ENCODE results near the gene WDR62. TPM values are rescaled to one million over a fixed set of nuclear protein-coding genes. Genes with fewer than 3 reads are reported as not detected.
A peak's percentile ranks its signal among the peaks of the same experiment; 100 is the strongest.
"Not testable (repeated sequence)": the region's sequence is repeated elsewhere in the genome, so short reads cannot be mapped to it uniquely, and the experiment has no call there.

WDR62 gene
- polyA plus RNA-seq, 1 experiment: 5.3 TPM

DNA sequence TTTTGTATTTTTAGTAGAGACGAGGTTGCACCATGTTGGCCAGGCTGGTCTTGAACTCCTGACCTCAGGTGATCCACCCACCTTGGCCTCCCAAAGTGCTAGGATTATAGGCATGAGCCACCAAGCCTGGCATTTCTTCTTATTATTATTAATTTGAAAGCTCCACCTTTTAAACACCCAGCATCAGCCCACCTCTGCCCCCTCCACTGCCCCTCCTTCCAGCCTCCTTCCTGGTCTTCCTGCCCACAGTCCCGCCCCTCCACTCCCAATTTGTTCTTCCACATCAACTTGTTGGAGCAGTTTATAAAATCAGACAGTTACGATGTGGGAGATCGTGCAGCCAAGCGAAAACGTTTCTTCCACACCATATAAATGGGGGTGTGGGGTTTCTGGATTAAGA lies 14.2 kb upstream of the WDR62 start:
- peaks cover 1% of the 10 kb centered on the region for H3K36me3 ChIP-seq (ENCODE audit: control insufficient read depth, insufficient read depth, low read length)
- CTCF ChIA-PET: no interaction called here
- H3K4me3 ChIP-seq (ENCODE audit: low read depth, low read length): no peak overlapping the region
- no peaks in the 10 kb centered on the region for H3K27me3 ChIP-seq (ENCODE audit: control insufficient read depth, insufficient read depth, low read length)
- no peak for TF ChIP-seq CTCF (IDR thresholded peaks at IDR 0.05; ENCODE audit: insufficient read depth, low read depth, low read length)
- POLR2A ChIA-PET: no interaction called here
- DNase-seq (ENCODE audit: low read depth): no peak

- not testable (repeated sequence) for H3K27me3 ChIP-seq (ENCODE audit: control insufficient read depth, insufficient read depth, low read length); H3K36me3 ChIP-seq (ENCODE audit: control insufficient read depth, insufficient read depth, low read length); DNase-seq (ENCODE audit: low read depth); H3K4me3 ChIP-seq (ENCODE audit: low read depth, low read length)
- CTCF ChIA-PET: interaction anchor here (1.3 kb wide), 1 partner anchor 87 kb away, joined by 4 read pairs; no protein-coding TSS in a partner anchor
- POLR2A ChIA-PET: interaction anchor here (1.1 kb wide), 1 partner anchor 27 kb away, joined by 12 read pairs; the partner anchor contains the start of gene ALKBH6
Measured at GRCh38 chr19:36041092-36041491, 13.6 kb upstream of the WDR62 start.

- H3K27me3 ChIP-seq (ENCODE audit: control insufficient read depth, insufficient read depth, low read length): no peaks in the 10 kb centered on the region
- ChIA-PET POLR2A (interaction anchor here (1.1 kb wide), 1 partner anchor 28 kb away, joined by 12 read pairs; the partner anchor contains the start of gene ALKBH6), CTCF (interaction anchor here (0.7 to 1.3 kb wide), 5 partner anchors 9 to 86 kb away, joined by 3 to 7 read pairs (median 3); partner anchors contain the start of genes CLIP3 and THAP8)
- DNase-seq (ENCODE audit: low read depth): peak; percentile 71
- peaks cover 1% of the 10 kb centered on the region for H3K36me3 ChIP-seq (ENCODE audit: control insufficient read depth, insufficient read depth, low read length)
- TF ChIP-seq CTCF (IDR thresholded peaks at IDR 0.05; ENCODE audit: insufficient read depth, low read depth, low read length): no peak
- H3K4me3 ChIP-seq (ENCODE audit: low read depth, low read length): no peak overlapping the region
Measured at GRCh38 chr19:36041831-36042230, 12.9 kb upstream of the WDR62 start.

DNA sequence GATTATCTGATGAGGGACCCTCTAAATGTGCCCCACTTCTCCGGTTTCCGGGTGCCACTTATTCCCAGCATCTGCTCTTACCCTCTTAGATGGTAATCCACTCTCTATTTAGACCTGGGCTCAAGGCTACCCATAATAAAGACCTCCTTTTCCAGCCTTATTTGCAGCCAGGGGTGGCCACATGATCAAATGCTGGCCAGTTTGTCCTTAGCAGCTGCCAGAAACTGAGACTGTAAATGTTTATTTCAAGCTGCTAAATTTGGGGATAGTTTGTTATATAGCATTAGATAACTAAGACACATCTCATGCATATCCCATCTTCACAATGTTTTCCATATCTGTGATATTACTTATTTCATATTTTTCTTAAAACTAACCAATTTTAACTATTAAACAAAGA lies 10.7 kb upstream of the WDR62 start:
- no peak overlapping the region for H3K4me3 ChIP-seq (ENCODE audit: low read depth, low read length)
- no peak for DNase-seq (ENCODE audit: low read depth)
- CTCF ChIA-PET: interaction anchor here (1.1 kb wide), 1 partner anchor 84 kb away, joined by 3 read pairs; no protein-coding TSS in a partner anchor
- H3K27me3 ChIP-seq (ENCODE audit: control insufficient read depth, insufficient read depth, low read length): no peaks in the 10 kb centered on the region
- no peak for TF ChIP-seq CTCF (IDR thresholded peaks at IDR 0.05; ENCODE audit: insufficient read depth, low read depth, low read length)
- POLR2A ChIA-PET: no interaction called here
- H3K36me3 ChIP-seq (ENCODE audit: control insufficient read depth, insufficient read depth, low read length): no peaks in the 10 kb centered on the region; the same call in 1 of the 2 replicates

DNA sequence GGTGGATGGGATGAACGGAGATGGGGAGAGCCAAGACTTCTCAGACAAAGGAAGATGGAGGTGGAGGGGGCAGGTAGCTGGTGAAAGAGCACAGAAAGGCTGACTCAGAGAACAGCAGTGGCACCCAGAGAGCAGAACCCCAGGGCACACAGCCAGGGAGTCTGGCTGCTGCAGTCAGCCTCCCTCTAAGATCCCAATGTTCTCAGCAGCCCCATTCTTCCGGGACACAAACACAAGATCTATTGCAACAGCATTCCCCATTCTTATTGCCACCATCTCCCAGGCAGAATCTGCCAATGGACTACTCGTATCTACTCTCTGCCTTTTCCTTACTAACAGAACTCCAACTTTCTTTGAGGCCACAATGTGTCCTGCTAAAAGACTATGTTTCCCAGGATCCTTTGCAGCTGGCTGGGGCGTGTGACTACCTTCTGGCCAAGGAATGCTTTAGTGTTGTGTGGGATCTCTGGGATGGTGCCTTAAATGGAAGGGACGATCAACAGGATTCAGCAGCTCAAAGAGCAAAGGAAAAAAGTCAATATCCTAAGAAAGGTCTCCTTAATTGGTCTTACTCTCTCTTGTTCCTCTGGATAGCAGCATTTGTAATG lies 8.2 kb upstream of the WDR62 start:
- Histone ChIP-seq H3K4me3 (ENCODE audit: low read depth, low read length) (no peak overlapping the region), H3K27me3 (ENCODE audit: control insufficient read depth, insufficient read depth, low read length) (no peaks in the 10 kb centered on the region), H3K36me3 (ENCODE audit: control insufficient read depth, insufficient read depth, low read length) (no peaks in the 10 kb centered on the region)
- CTCF ChIA-PET: interaction anchor here (0.6 kb wide), 1 partner anchor 9 kb away, joined by 3 read pairs; no protein-coding TSS in a partner anchor
- TF ChIP-seq CTCF (IDR thresholded peaks at IDR 0.05; ENCODE audit: insufficient read depth, low read depth, low read length): no peak
- POLR2A ChIA-PET: no interaction called here
- DNase-seq (ENCODE audit: low read depth): no peak

Measured in BJ (cell line).